Erythroblast (primary cell): ENCODE results near the gene CHMP4B.

Experiments used
- GATA1 ChIP-seq: IDR thresholded peaks from 2 replicates; pipeline ENCODE4 v1.6.1; 2011; ENCODE audit warnings: low read depth, mild to moderate bottlenecking, control low read depth, low read length, moderate library complexity
- POLR2A ChIP-seq: IDR thresholded peaks from 2 replicates; pipeline ENCODE4 v1.6.1; 2011; ENCODE audit warnings: mild to moderate bottlenecking, low read length

DNA sequence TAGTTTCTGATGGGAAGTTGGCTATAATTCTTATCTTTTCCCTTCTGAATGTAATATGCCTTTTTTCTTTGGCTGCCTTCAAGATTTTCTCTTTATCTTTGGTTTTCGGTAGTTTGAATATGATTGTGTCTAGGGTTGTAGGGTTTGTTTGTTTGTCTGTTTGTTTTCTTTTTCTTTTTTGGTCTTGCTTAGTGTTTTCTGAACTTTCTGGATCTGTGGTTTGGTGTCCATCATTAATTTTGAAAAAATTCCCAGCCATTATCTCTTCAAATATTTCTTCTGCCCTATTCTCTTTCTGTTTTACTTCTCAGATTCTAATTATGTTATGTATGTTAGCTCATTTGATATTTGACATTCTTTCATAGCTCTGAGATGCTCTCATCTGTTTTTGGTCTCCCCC lies 79.4 kb downstream of the CHMP4B start:
- TF ChIP-seq POLR2A: no peak
- no peak for TF ChIP-seq GATA1
